Dendritic cell treated with granulocyte-macrophage colony-stimulating factor and Interleukin-4, amounts not matched to agents 40 ng/mL and 50 ng/mL, for 4 days (primary cell): ENCODE results near the gene CCDC3.

ENCODE experiments used
- H3K27ac Mint-ChIP-seq: one replicate; pipeline ENCODE4 v1.8.0; 2022; ENCODE audit warnings: mild to moderate bottlenecking, mixed read lengths
- H3K27me3 Mint-ChIP-seq: one replicate; pipeline ENCODE4 v1.8.0; 2022; ENCODE audit warnings: mild to moderate bottlenecking, mixed read lengths
- H3K36me3 Mint-ChIP-seq: one replicate; pipeline ENCODE4 v1.8.0; 2022; ENCODE audit warnings: low read depth, mixed read lengths
- H3K4me1 Mint-ChIP-seq: one replicate; pipeline ENCODE4 v1.8.0; 2022; ENCODE audit warnings: low read depth, mixed read lengths
- H3K4me3 Mint-ChIP-seq: one replicate; pipeline ENCODE4 v1.8.0; 2022; ENCODE audit warnings: mild to moderate bottlenecking, moderate library complexity, mixed read lengths
- H3K9me3 Mint-ChIP-seq: one replicate; pipeline ENCODE4 v1.8.0; 2022; ENCODE audit warnings: mixed read lengths
- intact Hi-C: fragments of 100-400 bp; cut with micrococcal nuclease; formaldehyde crosslinking; loops from one replicate; pipeline ENCODE4 v1.15.0; 2022

The CCDC3 gene

DNA sequence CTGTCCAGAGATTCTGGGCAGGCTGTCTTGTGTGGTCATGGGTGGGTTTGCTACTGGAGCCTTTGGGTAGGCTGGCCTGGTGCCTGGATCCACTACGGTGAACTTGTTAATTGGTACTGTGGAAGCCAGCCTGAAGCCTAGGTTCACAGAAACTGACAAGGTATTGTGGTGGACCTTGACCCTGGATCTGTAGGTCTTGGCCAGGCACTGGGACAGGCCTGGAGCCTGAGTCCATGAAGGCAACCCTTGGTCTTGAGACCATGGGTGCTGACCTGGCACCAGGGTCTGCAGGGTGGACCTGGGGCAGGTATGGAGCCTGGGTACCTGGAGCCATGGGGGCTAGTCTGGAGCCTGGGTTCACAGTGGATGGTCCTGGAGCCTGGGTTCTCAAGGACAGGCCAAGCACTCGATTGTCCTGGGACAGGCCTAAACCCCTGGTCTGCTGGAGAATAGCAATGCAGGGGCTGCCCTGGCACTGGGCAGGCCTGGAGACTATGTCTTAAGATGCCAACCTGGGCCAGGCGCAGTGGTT lies 85.8 kb downstream of the CCDC3 start:
- no peaks in the 10 kb centered on the region for H3K36me3 Mint-ChIP-seq
- H3K4me1 Mint-ChIP-seq = no peaks in the 10 kb centered on the region
- peaks cover 1% of the 10 kb centered on the region for H3K27me3 Mint-ChIP-seq
- no peak overlapping the region for H3K27ac Mint-ChIP-seq
- H3K4me3 Mint-ChIP-seq = no peak overlapping the region
- H3K9me3 Mint-ChIP-seq = no peaks in the 10 kb centered on the region
- intact Hi-C loops = no loop called here

DNA sequence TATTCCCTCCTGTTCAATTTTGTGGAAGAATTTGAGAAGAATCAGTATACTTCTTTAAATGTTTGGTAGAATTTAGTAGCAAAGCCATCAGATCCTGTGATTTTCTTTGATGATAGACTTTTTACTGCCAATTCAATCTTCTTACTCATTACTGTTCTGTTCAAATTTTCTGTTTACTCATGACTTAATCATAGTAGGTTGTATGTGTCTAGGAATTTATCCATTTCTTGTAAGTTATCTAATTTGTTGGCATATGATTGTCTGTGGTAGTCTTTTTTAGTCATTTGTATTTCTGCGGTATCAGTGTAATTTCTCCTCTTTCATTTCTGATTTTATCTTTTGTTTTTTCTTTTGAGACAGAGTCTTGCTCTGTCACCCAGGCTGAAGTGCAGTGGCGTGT lies 87.4 kb downstream of the CCDC3 start:
- no peaks in the 10 kb centered on the region for H3K36me3 Mint-ChIP-seq

DNA sequence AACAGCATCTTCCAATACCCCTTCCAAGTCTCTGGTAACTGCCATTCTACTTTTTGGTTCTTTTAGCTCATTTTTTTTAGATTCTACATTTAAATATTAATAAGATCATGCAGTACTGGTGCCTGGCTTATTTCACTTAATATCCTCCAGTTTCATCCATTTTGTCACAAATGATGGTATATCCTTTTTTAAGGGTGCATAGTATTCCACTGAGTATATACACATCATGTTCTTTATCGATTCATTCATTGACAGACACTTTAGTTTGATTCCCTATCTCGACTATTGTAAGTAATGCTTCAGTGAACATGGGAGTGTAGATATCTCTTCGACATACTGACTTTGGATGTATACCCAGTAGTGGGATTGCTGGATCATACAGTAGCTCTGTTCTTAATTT lies 89.7 kb downstream of the CCDC3 start:
- no peak overlapping the region for H3K27ac Mint-ChIP-seq
- H3K9me3 Mint-ChIP-seq = no peaks in the 10 kb centered on the region
- H3K36me3 Mint-ChIP-seq = no peaks in the 10 kb centered on the region
- H3K4me3 Mint-ChIP-seq = no peak overlapping the region
- peaks cover 3% of the 10 kb centered on the region for H3K27me3 Mint-ChIP-seq
- intact Hi-C loops = no loop called here
- no peaks in the 10 kb centered on the region for H3K4me1 Mint-ChIP-seq

More for the DNA sequence above, 87.4 kb downstream of the CCDC3 start:
- H3K9me3 Mint-ChIP-seq = no peaks in the 10 kb centered on the region
- no peak overlapping the region for H3K27ac Mint-ChIP-seq
- no peaks in the 10 kb centered on the region for H3K4me1 Mint-ChIP-seq
- H3K4me3 Mint-ChIP-seq = no peak overlapping the region
- H3K27me3 Mint-ChIP-seq = peaks cover 1% of the 10 kb centered on the region
- intact Hi-C loops = no loop called here

DNA sequence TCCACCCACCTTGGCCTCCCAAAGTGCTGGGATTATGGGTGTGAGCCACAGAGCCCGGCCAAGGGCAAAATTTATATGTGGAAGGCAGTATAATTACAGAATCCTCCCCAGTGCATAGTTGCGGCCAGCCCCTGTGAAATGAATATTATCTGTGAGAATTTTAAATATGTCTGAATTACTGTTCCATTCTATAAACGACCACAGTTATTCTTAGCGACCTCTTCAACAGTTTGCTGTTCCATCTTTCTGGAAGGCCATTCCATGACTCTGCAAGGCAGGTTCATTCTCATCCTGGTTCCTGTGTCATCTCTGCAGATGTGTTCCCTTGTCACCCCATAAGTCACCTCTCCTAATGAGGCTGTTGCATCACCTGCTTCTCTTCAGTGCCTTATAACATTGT lies 90.7 kb downstream of the CCDC3 start:
- no peaks in the 10 kb centered on the region for H3K36me3 Mint-ChIP-seq
- H3K4me3 Mint-ChIP-seq = no peak overlapping the region
- intact Hi-C loops = no loop called here
- no peak overlapping the region for H3K27ac Mint-ChIP-seq
- no peaks in the 10 kb centered on the region for H3K4me1 Mint-ChIP-seq
- H3K27me3 Mint-ChIP-seq = peaks cover 3% of the 10 kb centered on the region
- no peaks in the 10 kb centered on the region for H3K9me3 Mint-ChIP-seq

DNA sequence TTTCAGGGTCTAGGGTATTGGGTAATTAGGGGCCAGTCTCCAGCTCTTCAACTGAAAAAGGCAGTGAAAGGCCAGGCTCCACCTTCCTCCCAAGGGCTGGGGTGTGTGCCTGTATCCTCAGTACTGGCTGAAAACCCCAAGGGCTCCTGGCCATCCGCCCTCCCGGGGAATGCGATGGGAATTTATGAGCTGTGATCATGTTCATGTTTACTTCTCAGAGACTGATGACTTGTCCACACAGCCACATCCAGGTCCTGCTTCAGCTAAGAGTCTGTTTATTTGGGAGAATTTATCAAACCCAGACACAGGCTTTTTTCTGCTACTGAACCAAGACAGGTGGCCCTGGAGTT lies 91.7 kb downstream of the CCDC3 start:
- intact Hi-C loops = no loop called here
- H3K4me3 Mint-ChIP-seq = no peak overlapping the region
- no peaks in the 10 kb centered on the region for H3K4me1 Mint-ChIP-seq
- H3K27ac Mint-ChIP-seq = no peak overlapping the region
- no peaks in the 10 kb centered on the region for H3K9me3 Mint-ChIP-seq
- peaks cover 3% of the 10 kb centered on the region for H3K27me3 Mint-ChIP-seq
- H3K36me3 Mint-ChIP-seq = no peaks in the 10 kb centered on the region

DNA sequence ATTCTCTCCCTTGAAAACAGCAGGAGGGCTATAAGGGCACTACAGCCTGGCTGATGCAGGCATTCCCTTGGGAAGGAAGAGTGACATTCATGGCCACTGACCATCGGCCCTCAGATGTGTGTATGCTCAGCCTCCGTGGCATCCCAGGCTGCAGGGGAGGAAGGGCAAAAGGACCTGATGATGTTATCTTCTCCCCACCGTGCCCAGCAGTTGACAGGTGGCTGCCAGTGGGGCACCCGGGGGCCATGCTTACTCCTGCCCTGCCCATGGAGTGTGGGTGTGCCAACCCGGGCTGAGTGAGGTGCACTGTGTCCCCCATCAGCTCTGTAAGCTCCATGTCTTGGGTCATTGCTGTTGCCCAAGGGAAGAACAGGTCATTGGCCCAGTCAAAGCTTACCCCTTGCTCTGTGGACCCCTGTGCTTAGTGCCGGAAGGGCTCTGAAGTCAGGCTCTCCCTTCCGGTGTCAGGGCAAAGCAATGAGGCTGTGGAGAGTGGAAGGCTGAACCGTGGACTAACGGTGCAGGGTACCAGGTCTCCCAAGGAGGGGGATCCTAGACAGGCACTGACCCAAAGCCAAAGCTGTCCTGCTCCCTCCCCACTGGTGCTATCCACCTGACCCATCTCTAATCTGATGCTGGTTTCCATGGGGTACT lies 92.2 kb downstream of the CCDC3 start:
- Mint-ChIP-seq H3K4me1 (no peaks in the 10 kb centered on the region), H3K36me3 (no peaks in the 10 kb centered on the region), H3K27ac (no peak overlapping the region), H3K9me3 (no peaks in the 10 kb centered on the region), H3K27me3 (peaks cover 2% of the 10 kb centered on the region), H3K4me3 (no peak overlapping the region)
- intact Hi-C loops = no loop called here

DNA sequence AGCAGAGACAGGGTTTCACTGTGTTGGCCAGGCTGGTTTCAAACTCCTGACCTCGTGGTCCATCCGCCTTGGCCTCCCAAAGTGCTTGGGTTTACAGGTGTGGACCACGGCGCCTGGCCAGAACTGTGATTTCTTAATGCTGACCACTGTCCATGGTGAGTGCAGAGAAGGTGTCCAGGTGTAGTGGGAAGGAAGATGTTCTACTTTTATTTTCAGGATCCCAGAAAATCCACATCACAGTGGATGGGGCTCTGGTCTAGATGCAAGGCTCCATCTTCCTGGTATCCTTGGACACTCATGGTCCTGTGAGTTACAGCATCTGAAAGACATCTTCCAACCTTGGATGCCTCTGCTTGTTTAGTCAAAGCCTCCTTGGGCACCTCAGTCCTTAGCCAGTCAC lies 92.7 kb downstream of the CCDC3 start:
- H3K27me3 Mint-ChIP-seq = peaks cover 2% of the 10 kb centered on the region
- no peaks in the 10 kb centered on the region for H3K4me1 Mint-ChIP-seq
- H3K36me3 Mint-ChIP-seq = no peaks in the 10 kb centered on the region
- H3K27ac Mint-ChIP-seq = no peak overlapping the region
- no peak overlapping the region for H3K4me3 Mint-ChIP-seq
- H3K9me3 Mint-ChIP-seq = no peaks in the 10 kb centered on the region
- intact Hi-C loops = no loop called here

DNA sequence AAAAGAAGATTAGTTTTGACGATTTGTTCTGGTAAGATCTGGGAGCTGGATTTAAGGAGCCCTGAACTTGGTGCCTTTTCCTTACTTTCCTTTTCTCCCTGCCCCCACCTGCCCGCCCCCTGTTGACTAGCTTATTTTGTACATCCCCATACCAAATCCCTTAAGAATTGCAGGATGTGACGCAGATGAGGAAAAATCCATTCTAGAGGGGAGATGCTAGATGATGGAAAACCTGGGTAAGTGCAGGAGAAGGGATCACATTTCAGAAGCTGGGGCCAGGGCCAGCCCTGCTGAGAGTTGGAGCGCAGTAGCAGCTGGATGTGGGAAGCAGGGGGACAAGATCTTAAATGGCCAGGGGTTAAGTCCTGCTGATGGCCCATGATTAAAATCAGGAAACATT lies 93.9 kb downstream of the CCDC3 start:
- intact Hi-C loops = no loop called here
- no peaks in the 10 kb centered on the region for H3K4me1 Mint-ChIP-seq
- H3K27ac Mint-ChIP-seq = no peak overlapping the region
- no peaks in the 10 kb centered on the region for H3K9me3 Mint-ChIP-seq
- no peaks in the 10 kb centered on the region for H3K36me3 Mint-ChIP-seq
- H3K27me3 Mint-ChIP-seq = peaks cover 2% of the 10 kb centered on the region
- no peak overlapping the region for H3K4me3 Mint-ChIP-seq

DNA sequence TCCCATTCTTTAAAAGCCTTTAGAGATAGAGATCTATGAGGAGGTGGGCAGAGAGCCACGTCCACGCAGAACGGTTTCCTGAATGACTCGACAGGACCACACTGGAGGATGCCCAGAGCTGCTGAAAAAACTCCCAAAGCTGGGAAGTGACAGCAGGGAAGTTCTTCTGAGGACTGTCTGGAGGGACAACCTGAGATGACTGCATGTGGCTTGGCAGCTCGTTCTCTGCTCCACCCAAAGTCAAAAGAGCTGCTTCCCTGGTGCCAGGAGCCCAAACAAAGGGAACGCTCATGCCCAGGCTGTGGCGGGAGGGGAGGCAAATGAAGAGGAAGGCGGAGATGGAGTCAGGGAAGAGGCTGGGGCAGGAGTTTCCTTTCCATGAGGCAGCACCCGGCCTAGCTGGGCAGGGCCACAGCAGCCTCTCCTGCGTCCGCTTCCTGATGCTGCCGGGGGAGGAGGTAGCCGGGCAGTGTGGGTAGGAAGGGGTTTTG lies 95.4 kb downstream of the CCDC3 start:
- no peak overlapping the region for H3K4me3 Mint-ChIP-seq
- H3K27ac Mint-ChIP-seq = no peak overlapping the region
- no peaks in the 10 kb centered on the region for H3K36me3 Mint-ChIP-seq
- no peaks in the 10 kb centered on the region for H3K4me1 Mint-ChIP-seq
- peaks cover 2% of the 10 kb centered on the region for H3K27me3 Mint-ChIP-seq
- H3K9me3 Mint-ChIP-seq = no peaks in the 10 kb centered on the region
- intact Hi-C loops = no loop called here

DNA sequence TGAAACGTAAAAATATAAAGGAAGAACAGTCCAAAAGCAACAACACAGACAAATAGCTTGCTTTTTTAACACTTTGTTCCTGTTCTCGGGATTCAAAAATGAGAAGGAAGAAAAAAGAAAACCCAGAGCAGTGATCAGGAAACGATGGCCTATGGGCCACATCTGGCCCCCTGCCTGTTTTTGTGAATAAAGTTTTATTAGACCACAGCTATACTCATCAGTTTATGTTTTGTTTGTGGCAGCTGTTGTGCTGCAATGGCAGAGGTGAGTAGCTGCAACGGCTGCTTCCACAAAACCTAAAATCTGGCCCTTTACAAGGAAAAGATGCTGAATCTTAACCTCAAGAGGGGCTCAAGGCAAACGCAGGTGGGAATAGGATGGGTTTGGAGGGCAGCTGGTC lies 96.4 kb downstream of the CCDC3 start:
- no peak overlapping the region for H3K4me3 Mint-ChIP-seq
- peaks cover 2% of the 10 kb centered on the region for H3K27me3 Mint-ChIP-seq
- intact Hi-C loops = no loop called here
- H3K4me1 Mint-ChIP-seq = no peaks in the 10 kb centered on the region
- no peak overlapping the region for H3K27ac Mint-ChIP-seq
- no peaks in the 10 kb centered on the region for H3K36me3 Mint-ChIP-seq
- H3K9me3 Mint-ChIP-seq = no peaks in the 10 kb centered on the region

DNA sequence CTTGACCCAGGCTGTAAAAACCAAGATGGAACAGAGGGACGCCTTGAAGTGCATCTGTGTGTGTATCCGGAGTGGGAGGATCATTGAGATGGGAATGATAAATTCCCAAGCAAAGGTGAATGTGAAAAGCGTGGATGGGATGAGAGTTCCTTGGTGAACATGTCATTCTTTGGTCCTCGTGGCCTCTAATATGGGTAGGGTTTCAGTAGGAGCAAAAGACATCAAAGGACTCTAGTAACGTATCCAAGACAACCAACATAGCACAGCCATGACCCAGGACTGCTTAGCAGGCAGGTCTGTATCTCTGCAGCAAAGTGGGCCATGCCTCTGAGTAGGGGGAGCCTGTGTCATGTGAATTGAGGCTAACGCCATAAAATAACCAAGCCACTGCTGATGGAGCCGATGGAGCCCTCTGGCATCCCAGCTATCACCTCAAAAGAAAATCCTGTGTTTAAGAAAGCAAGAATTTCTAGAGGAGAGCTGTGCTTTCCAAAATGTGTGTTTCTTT lies 98.6 kb downstream of the CCDC3 start:
- Mint-ChIP-seq H3K4me3 (no peak overlapping the region), H3K9me3 (no peaks in the 10 kb centered on the region), H3K36me3 (no peaks in the 10 kb centered on the region), H3K27me3 (peaks cover 2% of the 10 kb centered on the region), H3K4me1 (no peaks in the 10 kb centered on the region), H3K27ac (no peak overlapping the region)
- intact Hi-C loops = no loop called here

DNA sequence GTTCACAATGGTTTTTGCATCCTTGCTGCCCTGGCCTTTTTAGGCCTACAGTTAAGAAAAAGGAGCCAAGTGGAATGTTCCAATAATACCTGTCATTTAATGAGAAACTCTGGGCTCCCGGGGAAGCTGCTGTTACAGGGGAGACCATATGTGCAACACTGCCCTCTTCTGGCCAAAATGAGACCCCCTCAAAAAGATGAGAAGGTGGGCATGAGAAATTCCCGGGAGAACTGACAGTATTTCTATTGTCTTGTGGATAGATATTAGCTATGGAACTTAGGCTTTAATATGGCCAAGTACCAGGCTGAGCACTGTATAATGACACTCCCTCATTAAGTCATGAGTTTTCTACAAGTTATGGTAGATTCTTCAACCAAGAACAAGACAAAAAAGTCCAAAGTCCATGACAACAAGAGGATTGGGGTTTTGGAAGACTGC lies 99.4 kb downstream of the CCDC3 start:
- no peaks in the 10 kb centered on the region for H3K36me3 Mint-ChIP-seq
- intact Hi-C loops = no loop called here
- H3K27ac Mint-ChIP-seq = no peak overlapping the region

DNA sequence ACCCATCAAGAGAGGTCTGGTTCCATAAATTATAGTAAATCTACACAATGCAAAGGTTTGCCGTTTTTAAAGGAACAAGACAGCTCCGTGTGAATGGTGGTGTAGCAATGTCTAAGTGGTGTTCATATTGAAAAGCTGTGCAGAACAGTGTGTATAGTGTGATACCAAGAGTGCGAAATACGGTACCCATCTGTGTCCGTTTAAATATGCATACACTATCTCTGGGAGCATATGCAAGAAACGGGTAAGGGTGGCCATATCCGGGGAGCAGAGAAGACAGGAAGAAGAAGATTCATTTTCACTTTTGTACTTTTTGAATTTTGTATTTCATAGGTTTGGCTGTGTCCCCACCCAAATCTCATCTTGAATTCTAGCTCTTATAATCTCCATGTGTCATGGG lies 102.0 kb downstream of the CCDC3 start:
- intact Hi-C loops = no loop called here
- H3K4me3 Mint-ChIP-seq = no peak overlapping the region
- no peak overlapping the region for H3K27ac Mint-ChIP-seq
- peaks cover 2% of the 10 kb centered on the region for H3K9me3 Mint-ChIP-seq
- H3K36me3 Mint-ChIP-seq = no peaks in the 10 kb centered on the region
- H3K27me3 Mint-ChIP-seq = no peaks in the 10 kb centered on the region
- H3K4me1 Mint-ChIP-seq = no peaks in the 10 kb centered on the region

More for the DNA sequence above, 99.4 kb downstream of the CCDC3 start:
- Mint-ChIP-seq H3K4me1 (no peaks in the 10 kb centered on the region), H3K9me3 (no peaks in the 10 kb centered on the region), H3K27me3 (peaks cover 2% of the 10 kb centered on the region), H3K4me3 (no peak overlapping the region)

DNA sequence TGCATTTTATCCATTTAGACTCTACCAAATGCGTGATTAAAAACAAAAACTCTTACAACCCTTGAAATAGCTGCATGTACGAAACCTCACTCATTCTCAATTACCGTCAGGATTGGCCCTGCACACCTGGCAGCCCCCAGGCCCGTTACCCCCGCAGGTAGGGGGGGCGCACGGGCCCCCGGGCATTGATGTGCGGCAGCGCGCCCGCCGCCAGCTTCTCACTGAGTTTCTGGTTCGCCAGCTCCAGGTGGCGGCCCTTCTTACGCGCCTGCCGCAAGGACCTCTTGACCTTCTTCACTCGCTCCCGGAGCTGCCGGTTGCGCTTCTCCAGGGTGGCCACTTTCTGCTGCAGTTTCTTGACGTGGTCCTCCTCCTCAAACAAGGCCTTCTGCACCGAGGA lies 103.2 kb downstream of the CCDC3 start:
- intact Hi-C loops = no loop called here
- no peak overlapping the region for H3K4me3 Mint-ChIP-seq
- peaks cover 13% of the 10 kb centered on the region for H3K9me3 Mint-ChIP-seq
- H3K27me3 Mint-ChIP-seq = no peaks in the 10 kb centered on the region
- no peak overlapping the region for H3K27ac Mint-ChIP-seq
- H3K36me3 Mint-ChIP-seq = no peaks in the 10 kb centered on the region
- H3K4me1 Mint-ChIP-seq = no peaks in the 10 kb centered on the region

DNA sequence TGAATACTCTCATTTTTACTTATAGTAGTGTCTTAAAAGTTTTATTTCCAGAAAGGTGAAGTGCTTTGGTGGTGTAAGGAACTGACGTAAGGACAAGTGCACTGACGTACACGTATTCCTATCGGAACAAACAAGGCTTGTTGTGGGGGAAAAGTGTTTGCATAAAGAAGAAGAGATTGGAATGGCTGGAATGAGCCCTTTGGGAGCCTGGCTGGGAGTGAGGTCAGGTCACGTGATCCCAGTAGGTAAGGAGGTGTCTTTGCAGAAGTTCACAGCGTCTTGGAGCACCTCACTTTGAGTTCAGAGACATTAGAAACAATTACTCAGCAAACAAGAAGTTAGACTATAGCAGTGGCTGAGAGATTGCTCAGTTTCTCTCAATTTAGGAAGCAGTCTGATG lies 104.2 kb downstream of the CCDC3 start:
- Mint-ChIP-seq H3K4me1 (no peaks in the 10 kb centered on the region), H3K27ac (no peak overlapping the region), H3K4me3 (no peak overlapping the region), H3K9me3 (peaks cover 21% of the 10 kb centered on the region), H3K27me3 (no peaks in the 10 kb centered on the region), H3K36me3 (no peaks in the 10 kb centered on the region)
- intact Hi-C loops = no loop called here
